GM12878 (cell line): ENCODE results near the gene TFCP2L1. TPM values are rescaled to one million over a fixed set of nuclear protein-coding genes. Genes with fewer than 3 reads are reported as not detected.

Experiments used
- ATAC-seq: fragments of 200-7000 bp; cut with Tn5 transposase; 3 replicates; pipeline ENCODE4 v1.9.1; 2020; ENCODE audit warnings: mild to moderate bottlenecking, moderate library complexity
- BruUV-seq: library from RNA; stranded (reverse); fragments of 400-500 nt; replicated peaks from 2 replicates; lab custom pipeline; 2021; lab: Mats Ljungman, UMichigan
- CTCF ChIA-PET: fragments of 300-600 bp; sonication (Branson Sonifier 250); formaldehyde crosslinking; extraction: SDS; loops from one replicate; lab custom pipeline; 2021; ENCODE audit warnings: inconsistent platforms; lab: Yijun Ruan, JAX
- POLR2A ChIA-PET: fragments of 350-600 bp; formaldehyde crosslinking; extraction: SDS; loops from one replicate; lab custom pipeline; 2021; ENCODE audit warnings: inconsistent platforms; lab: Charles Lee
- RAD21 ChIA-PET: fragments of 300-600 bp; sonication (Branson Sonifier 250); formaldehyde crosslinking; loops from one replicate; lab custom pipeline; 2023; ENCODE audit warnings: antibody characterized with exemption; ENCODE audit not compliant: unreplicated experiment; lab: Charles Lee
- SMC1A ChIA-PET: fragments of 300-600 bp; sonication (Branson Sonifier 250); formaldehyde crosslinking; loops from one replicate; lab custom pipeline; 2023; ENCODE audit not compliant: unreplicated experiment, uncharacterized antibody; lab: Charles Lee
- DNase-seq: peaks from one replicate; pipeline ENCODE4 v3.0.0-alpha.2; 2011; ENCODE audit warnings: low read depth, low spot score
- FAIRE-seq: peaks from 3 replicates; lab custom pipeline; 2011; peaks lifted over from hg19 to GRCh38; lab: Jason Lieb, UNC
- H2AFZ ChIP-seq: 2 replicates; pipeline ENCODE4 v1.6.0; 2011; ENCODE audit warnings: low read depth, low read length, control low read depth; ENCODE audit not compliant: control insufficient read depth
- H3K27ac ChIP-seq: 2 replicates; pipeline ENCODE4 v1.5.1; 2011; ENCODE audit warnings: control low read depth; ENCODE audit not compliant: control insufficient read depth, insufficient read depth
- H3K27me3 ChIP-seq, 2 experiments: replicated peaks in 1 of 2; 2 replicates each; pipeline versions ENCODE4 v1.6.0 to v1.6.1; 2011; ENCODE audit warnings: low read length in 1 of 2; ENCODE audit not compliant: control insufficient read depth in 2 of 2, insufficient read depth in 2 of 2
- H3K36me3 ChIP-seq, 2 experiments: 2 replicates each; pipeline ENCODE4 v1.5.1; 2011; ENCODE audit warnings: low read length in 1 of 2; ENCODE audit not compliant: control insufficient read depth in 2 of 2, insufficient read depth in 2 of 2
- H3K4me1 ChIP-seq: 2 replicates; pipeline ENCODE4 v1.6.1; 2011; ENCODE audit warnings: mild to moderate bottlenecking, low read length, moderate library complexity, mixed read lengths; ENCODE audit not compliant: control insufficient read depth, insufficient read depth
- H3K4me2 ChIP-seq: 2 replicates; pipeline ENCODE4 v1.6.0; 2011; ENCODE audit warnings: control low read depth; ENCODE audit not compliant: control insufficient read depth, insufficient read depth
- H3K4me3 ChIP-seq: fragments of 200-600 bp; sonication (generic); 2 replicates; pipeline ENCODE4 v1.5.1; 2016
- H3K79me2 ChIP-seq: 2 replicates; pipeline ENCODE4 v1.6.0; 2011; ENCODE audit warnings: low read length; ENCODE audit not compliant: control insufficient read depth, insufficient read depth
- H3K9ac ChIP-seq: 2 replicates; pipeline ENCODE4 v1.8.0; 2011; ENCODE audit warnings: low read length, control low read depth, mixed read lengths; ENCODE audit not compliant: control insufficient read depth, insufficient read depth
- H3K9me3 ChIP-seq: replicated peaks from 3 replicates; pipeline ENCODE4 v1.5.1; 2011; ENCODE audit warnings: mild to moderate bottlenecking, low read length; ENCODE audit not compliant: control insufficient read depth, insufficient read depth
- H4K20me1 ChIP-seq: 2 replicates; pipeline ENCODE4 v1.6.0; 2011; ENCODE audit not compliant: control insufficient read depth, insufficient read depth
- IRF5 ChIP-seq: fragments of 450-650 bp; IDR thresholded peaks from 2 replicates; pipeline ENCODE4 v1.6.1; 2017; ENCODE audit warnings: borderline replicate concordance
- WGBS: methylation state at CpG from one replicate; pipeline ENCODE4 v1.1.6; 2016; ENCODE audit warnings: low lambda C conversion rate; ENCODE audit not compliant: insufficient replicate concordance, insufficient coverage; ENCODE audit errors: missing lambda C conversion rate; 5-methylcytosine and 5-hydroxymethylcytosine counted together
- in situ Hi-C: fragments of 300-500 bp; cut with MboI; formaldehyde crosslinking; loops from 9 replicates; pipeline ENCODE4 v1.14.3; 2018; ENCODE audit warnings: mixed read lengths
- intact Hi-C: fragments of 100-400 bp; cut with micrococcal nuclease; formaldehyde crosslinking; loops from one replicate; pipeline ENCODE4 v1.14.2; 2022; ENCODE audit not compliant: unreplicated experiment
- polyA plus RNA-seq, 11 experiments: library from polyadenylated mRNA; depleted of rRNA in 4 of 11; unstranded in 6 of 11; stranded (reverse) in 5 of 11; fragments of >200 nt; fragmentation: Nextera tagmentation in 4 of 11; fragmentation: Illumina TruSeq in 1 of 11; extraction: Ambion mirVana in 4 of 11; extraction: Trizol in 1 of 11; gene quantifications; 1 replicate in 1 of 11; 2 replicates in 10 of 11; pipeline versions ENCODE4 v1.2.1 to v1.2.3, GENCODE V29; 2011 to 2016; ENCODE audit warnings: inconsistent platforms in 2 of 11, missing spikeins in 2 of 11, low read depth in 1 of 11
- total RNA-seq, 4 experiments: library from RNA; depleted of rRNA in 3 of 4; stranded (reverse); fragments of >200 nt in 3 of 4; fragmentation: Illumina TruSeq in 1 of 4; extraction: Trizol in 1 of 4; gene quantifications; 2 replicates each; pipeline versions ENCODE4 v1.2.1 to v1.2.3, GENCODE V29; 2013 to 2021

The TFCP2L1 gene
- total and polyA plus RNA-seq, 10 of the 15 experiments (the other 5 are each of a cell fraction or from before 2014, with no cell fraction given), result 0.02 to 0.21 (median 0.09) TPM; not detected in 1

GRCh38 chr2:121199281-121200010 lies 85.6 kb downstream of the TFCP2L1 start:
- SMC1A ChIA-PET, result no interaction called here
- POLR2A ChIA-PET, result no interaction called here
- intact Hi-C loops, result no loop called here

More at GRCh38 chr2:121199281-121200010, 85.6 kb downstream of the TFCP2L1 start:
- DNase-seq, result no peak
- no TSS peak for BruUV-seq
- ATAC-seq, result no peak
- Histone ChIP-seq H3K79me2 (no peaks in the 10 kb centered on the region), H4K20me1 (no peaks in the 10 kb centered on the region), H3K9ac (no peak overlapping the region), H3K4me3 (no peak overlapping the region), H3K4me1 (no peaks in the 10 kb centered on the region), H3K9me3 (no peaks in the 10 kb centered on the region), H3K27ac (no peak overlapping the region), H3K36me3 (no peaks in the 10 kb centered on the region), H3K4me2 (no peak overlapping the region), H3K27me3 (peaks cover 0 to 1% of the 10 kb centered on the region in 2 experiments; a peak in 2 of 4 replicates), H2AFZ (no peak overlapping the region)
- 18% methylated on average over 10 of the region's 10 CpGs for WGBS
- FAIRE-seq, result no peak
- RAD21 ChIA-PET, result no interaction called here
- CTCF ChIA-PET, result interaction anchor here (0.7 kb wide), 1 partner anchor 38 kb away, joined by 3 read pairs; no protein-coding TSS in a partner anchor
- in situ Hi-C loops, result no loop called here
- no peak for TF ChIP-seq IRF5
